ENCODE measurements around the gene STON1.
"Not testable (repeated sequence)": the region's sequence is repeated elsewhere in the genome, so short reads cannot be mapped to it uniquely, and the experiment has no call there.

STON1 gene

GRCh38 chr2:48614581-48614980 is 84.6 kb downstream of the STON1 start:
- DNase-seq (ENCODE audit: low read depth, low spot score), result not testable (repeated sequence)

GRCh38 chr2:48617618-48618017 is 87.7 kb downstream of the STON1 start, which contains the start of gene GTF2A1L:
TSS of gene GTF2A1L (plus strand) at chr2:48617856. CDS start at chr2:48617875, 19 bp downstream.
- DNase-seq (ENCODE audit: low read depth, low spot score), result no peak

GRCh38 chr2:48619526-48619925 is 89.6 kb downstream of the STON1 start:
- no peak for DNase-seq (ENCODE audit: low read depth, low spot score)

- DNase-seq (ENCODE audit: low read depth, low spot score), result no peak
These were observed 90.7 kb downstream of the STON1 start for GRCh38 chr2:48620604-48621003.

DNA sequence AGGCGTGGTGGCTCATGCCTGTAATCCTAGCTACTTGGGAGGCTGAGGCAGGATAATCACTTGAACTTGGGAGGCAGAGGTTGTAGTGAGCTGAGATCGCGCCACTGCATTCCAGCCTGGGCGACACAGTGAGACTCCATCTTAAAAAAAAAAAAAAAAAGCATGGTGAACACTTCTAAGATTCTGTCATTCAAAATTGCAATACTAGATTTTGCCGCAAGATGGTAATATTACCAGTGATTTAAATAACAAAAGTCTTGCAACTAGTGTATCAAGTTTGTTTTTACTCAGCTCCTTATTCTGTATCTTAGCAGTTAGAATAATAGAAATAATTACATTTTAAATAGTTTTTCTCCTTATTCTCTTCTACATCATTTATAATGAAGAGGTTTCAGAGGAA is 92.7 kb downstream of the STON1 start:
- not testable (repeated sequence) for DNase-seq (ENCODE audit: low read depth, low spot score)

DNA sequence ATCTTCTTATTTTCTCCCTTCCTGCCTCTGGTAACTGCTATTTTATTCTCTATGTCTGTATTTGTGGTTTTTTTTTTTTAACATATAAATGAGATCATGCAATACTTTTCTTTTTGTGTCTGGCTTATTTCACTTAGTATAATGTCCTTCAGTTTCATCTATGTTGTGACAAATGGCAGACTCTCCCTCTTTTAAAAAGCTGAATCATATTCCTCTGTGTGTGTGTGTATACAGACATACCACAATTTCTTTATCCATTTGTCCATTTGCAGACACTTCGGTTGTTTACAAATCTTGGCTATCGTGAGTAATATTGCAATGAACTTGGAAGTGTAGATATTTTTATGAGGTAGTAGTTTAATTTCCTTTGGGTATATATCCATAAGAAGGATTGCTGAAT is 94.7 kb downstream of the STON1 start:
- DNase-seq (ENCODE audit: low read depth, low spot score), result no peak

DNA sequence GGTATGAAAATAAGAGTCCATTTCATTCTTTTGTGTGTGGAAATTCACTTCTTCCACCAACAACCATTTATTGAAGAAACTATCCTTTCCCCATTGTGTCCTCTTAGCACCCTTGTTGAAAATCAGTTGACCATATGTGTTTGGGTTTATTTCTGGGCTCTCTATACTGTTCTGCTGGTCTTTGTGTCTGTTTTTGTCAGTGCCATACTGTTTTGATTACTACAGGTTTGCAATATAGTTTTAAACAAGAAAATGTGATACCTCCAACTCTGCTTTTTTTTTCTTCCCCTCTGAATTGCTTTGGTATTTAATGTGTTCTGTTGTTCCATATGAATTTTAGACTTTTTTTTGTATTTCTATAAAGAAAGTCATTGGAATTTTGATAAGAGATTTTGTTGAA is 96.1 kb downstream of the STON1 start:
- no peak for DNase-seq (ENCODE audit: low read depth, low spot score)

- peak; percentile 34 for DNase-seq (ENCODE audit: low read depth, low spot score)
These were observed 103.2 kb downstream of the STON1 start for GRCh38 chr2:48633143-48633542.

DNA sequence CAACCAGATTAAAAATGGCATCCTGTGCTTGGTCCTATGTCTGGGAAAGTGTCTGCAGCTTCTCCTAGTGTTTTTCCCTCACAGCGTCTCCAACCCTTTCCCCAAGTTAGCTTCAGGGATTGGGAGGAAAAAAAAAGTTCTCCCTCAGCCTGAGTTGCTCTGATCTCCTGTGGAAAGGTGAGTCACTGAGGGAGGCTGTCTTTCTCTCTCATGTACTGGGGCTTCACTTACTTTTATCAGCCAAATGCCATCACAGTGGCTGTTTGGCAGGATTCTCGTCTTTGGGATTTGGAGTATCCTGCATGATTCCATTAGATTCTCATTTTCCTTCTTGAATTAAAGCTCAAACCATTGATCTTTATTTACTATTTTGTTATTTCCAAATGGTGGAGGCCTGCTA is 105.8 kb downstream of the STON1 start:
- peak; percentile 7 for DNase-seq (ENCODE audit: low read depth, low spot score)

DNA sequence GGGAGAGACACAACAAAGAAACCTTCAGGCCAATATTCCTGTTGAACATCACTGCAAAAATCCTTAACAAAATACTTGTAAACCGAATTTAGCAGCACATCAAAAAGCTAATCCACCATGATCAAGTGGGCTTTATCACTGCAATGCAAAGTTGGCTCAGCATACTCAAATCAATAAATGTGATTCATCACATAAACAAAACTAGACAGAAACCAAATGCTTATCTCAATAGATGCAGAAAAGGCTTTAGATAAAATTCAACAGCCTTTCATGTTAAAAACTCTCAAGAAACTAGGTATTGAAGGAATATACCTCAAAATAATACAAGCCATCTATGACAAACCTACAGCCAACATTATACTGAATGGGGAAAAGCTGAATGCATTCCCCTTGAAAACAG is 108.3 kb downstream of the STON1 start:
- DNase-seq (ENCODE audit: low read depth, low spot score), result no peak

Data from ELF-1 (cell line).